A549 (cell line): ENCODE results near the gene COL7A1.

Experiments
- CBX2 ChIP-seq: fragments of 200-600 bp; sonication (generic); IDR thresholded peaks from 2 replicates; pipeline ENCODE4 v1.6.1; 2016; ENCODE audit warnings: low read depth, mild to moderate bottlenecking, borderline replicate concordance
- EHMT2 ChIP-seq: fragments of 200-600 bp; sonication (generic); IDR thresholded peaks from 2 replicates; pipeline ENCODE4 v1.6.1; 2016; ENCODE audit warnings: antibody characterized with exemption, low read depth, mild to moderate bottlenecking, moderate library complexity
- HDAC2 ChIP-seq: fragments of 200-600 bp; sonication (generic); IDR thresholded peaks from 2 replicates; pipeline ENCODE4 v1.6.1; 2016
- JUN ChIP-seq, 2 experiments: fragments of >200 bp; sonication (Bioruptor Twin); formaldehyde crosslinking; IDR thresholded peaks; 2 replicates in 1 of 2; 3 replicates in 1 of 2; pipeline ENCODE4 v1.6.1; 2016 to 2017
- POLR2A ChIP-seq: IDR thresholded peaks from 2 replicates; pipeline ENCODE4 v1.6.1; 2012; ENCODE audit warnings: mild to moderate bottlenecking, low read length
- TF ChIP-seq, protein P1 (sequence below): fragments of >200 bp; sonication (Bioruptor Twin); formaldehyde crosslinking; IDR thresholded peaks from 3 replicates; pipeline ENCODE4 v1.5.1; 2016

GRCh38 chr3:48624767-48625166, 29.6 kb upstream of the COL7A1 start:
- no peak for TF ChIP-seq CBX2
- TF ChIP-seq, protein P1, sequence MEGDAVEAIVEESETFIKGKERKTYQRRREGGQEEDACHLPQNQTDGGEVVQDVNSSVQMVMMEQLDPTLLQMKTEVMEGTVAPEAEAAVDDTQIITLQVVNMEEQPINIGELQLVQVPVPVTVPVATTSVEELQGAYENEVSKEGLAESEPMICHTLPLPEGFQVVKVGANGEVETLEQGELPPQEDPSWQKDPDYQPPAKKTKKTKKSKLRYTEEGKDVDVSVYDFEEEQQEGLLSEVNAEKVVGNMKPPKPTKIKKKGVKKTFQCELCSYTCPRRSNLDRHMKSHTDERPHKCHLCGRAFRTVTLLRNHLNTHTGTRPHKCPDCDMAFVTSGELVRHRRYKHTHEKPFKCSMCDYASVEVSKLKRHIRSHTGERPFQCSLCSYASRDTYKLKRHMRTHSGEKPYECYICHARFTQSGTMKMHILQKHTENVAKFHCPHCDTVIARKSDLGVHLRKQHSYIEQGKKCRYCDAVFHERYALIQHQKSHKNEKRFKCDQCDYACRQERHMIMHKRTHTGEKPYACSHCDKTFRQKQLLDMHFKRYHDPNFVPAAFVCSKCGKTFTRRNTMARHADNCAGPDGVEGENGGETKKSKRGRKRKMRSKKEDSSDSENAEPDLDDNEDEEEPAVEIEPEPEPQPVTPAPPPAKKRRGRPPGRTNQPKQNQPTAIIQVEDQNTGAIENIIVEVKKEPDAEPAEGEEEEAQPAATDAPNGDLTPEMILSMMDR: no peak
- no peak for TF ChIP-seq HDAC2
- no peak for TF ChIP-seq EHMT2
- no peak for TF ChIP-seq POLR2A
- TF ChIP-seq JUN (IDR thresholded peaks at IDR 0.05): no peak
